GM12864 (cell line): ENCODE data around the gene PRRT1.
"Not testable (repeated sequence)": the region's sequence is repeated elsewhere in the genome, so short reads cannot be mapped to it uniquely, and the experiment has no call there.

Experiments
- DNase-seq: peaks from one replicate; pipeline ENCODE4 v3.0.0-alpha.2; 2011; ENCODE audit warnings: low read depth
- H3K4me3 ChIP-seq: 2 replicates; pipeline ENCODE4 v1.5.1; 2011; ENCODE audit warnings: mild to moderate bottlenecking, low read depth, low read length, control low read depth
- CTCF ChIP-seq: IDR thresholded peaks from 2 replicates; pipeline ENCODE4 v1.5.1; 2011; ENCODE audit warnings: low read depth, mild to moderate bottlenecking, moderate library complexity, low read length, control low read depth, inconsistent platforms; ENCODE audit errors: missing control alignments

The PRRT1 gene

GRCh38 chr6:32146287-32146686, 5.5 kb downstream of the PRRT1 start:
- TF ChIP-seq CTCF: no peak
- no peak for DNase-seq
- H3K4me3 ChIP-seq: no peak overlapping the region

- DNase-seq, H3K4me3 ChIP-seq: not testable (repeated sequence)
Observed at GRCh38 chr6:32144238-32144637, 7.5 kb downstream of the PRRT1 start.

GRCh38 chr6:32140420-32141046, 11.2 kb downstream of the PRRT1 start:
- no peak for TF ChIP-seq CTCF
- no peak overlapping the region for H3K4me3 ChIP-seq
- DNase-seq: no peak

- H3K4me3 ChIP-seq: no peak overlapping the region
- DNase-seq: no peak
- TF ChIP-seq CTCF: no peak
Observed at GRCh38 chr6:32139590-32139989, 12.1 kb downstream of the PRRT1 start.

GRCh38 chr6:32137454-32137853, 14.3 kb downstream of the PRRT1 start:
- no peak overlapping the region for H3K4me3 ChIP-seq
- TF ChIP-seq CTCF: no peak
- no peak for DNase-seq

- no peak for TF ChIP-seq CTCF
- no peak overlapping the region for H3K4me3 ChIP-seq
- DNase-seq: no peak
Observed at GRCh38 chr6:32133786-32134185, 18.0 kb downstream of the PRRT1 start.

- no peak for TF ChIP-seq CTCF
- H3K4me3 ChIP-seq: no peak overlapping the region
- no peak for DNase-seq
Observed at GRCh38 chr6:32132110-32132509, 19.6 kb downstream of the PRRT1 start.

- no peak for DNase-seq
- H3K4me3 ChIP-seq: no peak overlapping the region
- no peak for TF ChIP-seq CTCF
Observed at GRCh38 chr6:32131439-32131948, 20.2 kb downstream of the PRRT1 start.
